Lung (tissue), 12 donors: ENCODE measurements around the gene IFNAR1. TPM values are rescaled to one million over a fixed set of nuclear protein-coding genes. Genes with fewer than 3 reads are reported as not detected.

Experiments
- ATAC-seq: fragments of 200-7000 bp; cut with Tn5 transposase; one replicate; pipeline ENCODE4 v1.9.1; 2020; ENCODE audit warnings: moderate number of reproducible peaks; ENCODE audit not compliant: insufficient read depth, low FRiP score
- DNase-seq, 3 donors: peaks; one replicate each; pipeline ENCODE4 v3.0.0-alpha.2; 2013 to 2017
- H3K27ac ChIP-seq, 2 donors: one replicate each; pipeline ENCODE4 v1.5.1; 2013; ENCODE audit warnings: mild to moderate bottlenecking in 2 of 2, moderate library complexity in 2 of 2, control low read depth in 1 of 2, inconsistent platforms in 1 of 2, low read depth in 1 of 2, low read length in 1 of 2
- H3K27me3 ChIP-seq, 3 donors: one replicate each; pipeline ENCODE4 v1.5.1; 2013; ENCODE audit warnings: low read length in 2 of 3; ENCODE audit not compliant: control insufficient read depth in 3 of 3, insufficient read depth in 3 of 3
- H3K36me3 ChIP-seq, 4 donors: one replicate each; pipeline ENCODE4 v1.5.1; 2013; ENCODE audit warnings: low read length in 4 of 4, mild to moderate bottlenecking in 1 of 4, moderate library complexity in 1 of 4; ENCODE audit not compliant: control insufficient read depth in 4 of 4, insufficient read depth in 4 of 4
- H3K4me1 ChIP-seq, 5 donors: one replicate each; pipeline ENCODE4 v1.5.1; 2013; ENCODE audit warnings: low read length in 5 of 5, mild to moderate bottlenecking in 2 of 5, moderate library complexity in 1 of 5; ENCODE audit not compliant: control insufficient read depth in 5 of 5, insufficient read depth in 5 of 5
- H3K4me3 ChIP-seq: one replicate; pipeline ENCODE4 v1.5.1; 2013; ENCODE audit warnings: mild to moderate bottlenecking, control low read depth, moderate library complexity
- H3K9ac ChIP-seq, 2 donors: one replicate each; pipeline ENCODE4 v1.5.1; 2013; ENCODE audit warnings: low read length in 2 of 2, control low read depth in 1 of 2; ENCODE audit not compliant: insufficient read depth in 1 of 2
- H3K9me3 ChIP-seq, 4 donors: one replicate each; pipeline ENCODE4 v1.5.1; 2013; ENCODE audit warnings: low read length in 3 of 4, mild to moderate bottlenecking in 1 of 4, moderate library complexity in 1 of 4; ENCODE audit not compliant: control insufficient read depth in 4 of 4, insufficient read depth in 3 of 4
- CTCF ChIP-seq: IDR thresholded peaks from 2 replicates; pipeline ENCODE4 v1.5.1; 2012; ENCODE audit warnings: mild to moderate bottlenecking; ENCODE audit errors: control extremely low read depth, extremely low read depth
- WGBS, 2 donors: extraction: QIAGEN DNeasy Blood & Tissue Kit; methylation state at CpG; one replicate each; pipeline ENCODE4 v1.1.7; 2013; 5-methylcytosine and 5-hydroxymethylcytosine counted together
- polyA plus RNA-seq, 2 donors: library from polyadenylated mRNA; stranded (reverse); fragments of 200-250 nt; gene quantifications; one replicate each; pipeline ENCODE4 v1.2.1, GENCODE V29; 2013
- total RNA-seq, 2 donors: library from RNA; depleted of rRNA in 1 of 2; stranded (reverse); fragments of >200 nt in 1 of 2; gene quantifications; one replicate each; pipeline ENCODE4 v1.2.1, GENCODE V29; 2014 to 2021
- donor health status: control.
- donor health status: control.
- donor health status: Bipolar disorder and iron deficiency.
- donor health status: healthy.
- donor health status: DM: yes; HTN: yes; CAD: no.

The IFNAR1 gene
- total and polyA plus RNA-seq, 4 donors = 14.3 to 58.7 (median 51.4) TPM

DNA sequence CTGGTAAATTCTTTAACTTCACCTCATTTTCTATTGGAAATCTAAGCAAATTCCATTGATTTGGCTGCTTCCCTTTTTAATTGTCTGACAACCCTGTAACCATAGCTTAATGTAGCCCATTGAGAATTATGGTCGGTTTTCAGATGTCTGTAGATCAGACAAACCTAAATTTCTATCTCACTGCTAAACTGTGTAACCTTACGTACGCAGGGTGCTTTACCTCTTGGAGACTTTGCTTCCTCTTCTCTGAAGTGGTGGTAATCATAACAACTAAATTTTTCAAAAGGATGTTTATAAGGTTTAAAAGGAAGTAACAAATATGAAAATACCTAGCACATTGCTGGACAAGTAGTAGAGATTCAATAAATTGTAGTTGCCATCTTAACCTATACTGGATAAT is 25.9 kb downstream of the IFNAR1 start:
- Histone ChIP-seq H3K9me3 (no peaks in the 10 kb centered on the region), H3K27ac (no peak overlapping the region), H3K9ac (no peak overlapping the region), H3K4me1 (peaks cover 0 to 3% (median 0%) of the 10 kb centered on the region in 5 donors), H3K36me3 (peaks cover 8 to 21% (median 17%) of the 10 kb centered on the region in 4 donors), H3K4me3 (no peak overlapping the region), H3K27me3 (no peaks in the 10 kb centered on the region)
- ATAC-seq = no peak
- TF ChIP-seq CTCF = no peak
- DNase-seq = no peak
- 85 to 87% methylated on average over 3 of the region's 3 CpGs for WGBS, 2 donors

DNA sequence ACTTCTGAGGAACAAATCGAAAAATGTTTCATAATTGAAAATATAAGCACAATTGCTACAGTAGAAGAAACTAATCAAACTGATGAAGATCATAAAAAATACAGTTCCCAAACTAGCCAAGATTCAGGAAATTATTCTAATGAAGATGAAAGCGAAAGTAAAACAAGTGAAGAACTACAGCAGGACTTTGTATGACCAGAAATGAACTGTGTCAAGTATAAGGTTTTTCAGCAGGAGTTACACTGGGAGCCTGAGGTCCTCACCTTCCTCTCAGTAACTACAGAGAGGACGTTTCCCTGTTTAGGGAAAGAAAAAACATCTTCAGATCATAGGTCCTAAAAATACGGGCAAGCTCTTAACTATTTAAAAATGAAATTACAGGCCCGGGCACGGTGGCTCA is 30.6 kb downstream of the IFNAR1 start:
- DNase-seq (no peak), ATAC-seq (no peak)
- no peak overlapping the region for H3K4me3 ChIP-seq
- WGBS, 2 donors = 79 to 84% methylated on average over 6 of the region's 6 CpGs
- H3K36me3 ChIP-seq = peaks cover 13 to 21% (median 18%) of the 10 kb centered on the region in 4 donors
- TF ChIP-seq CTCF = no peak
- H3K9me3 ChIP-seq = no peaks in the 10 kb centered on the region
- no peak overlapping the region for H3K9ac ChIP-seq
- no peaks in the 10 kb centered on the region for H3K27me3 ChIP-seq
- H3K4me1 ChIP-seq = peaks cover 0 to 3% (median 0%) of the 10 kb centered on the region in 5 donors
- no peak overlapping the region for H3K27ac ChIP-seq

- Histone ChIP-seq H3K36me3 (peaks cover 12 to 20% (median 18%) of the 10 kb centered on the region in 4 donors), H3K27me3 (no peaks in the 10 kb centered on the region), H3K27ac (no peak overlapping the region), H3K9ac (no peak overlapping the region), H3K9me3 (no peaks in the 10 kb centered on the region), H3K4me1 (peaks cover 0 to 3% (median 0%) of the 10 kb centered on the region in 5 donors), H3K4me3 (no peak overlapping the region)
- no peak for TF ChIP-seq CTCF
- ATAC-seq = no peak
- no peak for DNase-seq
- 93 to 96% methylated on average over 11 of the region's 11 CpGs for WGBS, 2 donors
Observed at GRCh38 chr21:33355996-33356395, 31.2 kb downstream of the IFNAR1 start.

DNA sequence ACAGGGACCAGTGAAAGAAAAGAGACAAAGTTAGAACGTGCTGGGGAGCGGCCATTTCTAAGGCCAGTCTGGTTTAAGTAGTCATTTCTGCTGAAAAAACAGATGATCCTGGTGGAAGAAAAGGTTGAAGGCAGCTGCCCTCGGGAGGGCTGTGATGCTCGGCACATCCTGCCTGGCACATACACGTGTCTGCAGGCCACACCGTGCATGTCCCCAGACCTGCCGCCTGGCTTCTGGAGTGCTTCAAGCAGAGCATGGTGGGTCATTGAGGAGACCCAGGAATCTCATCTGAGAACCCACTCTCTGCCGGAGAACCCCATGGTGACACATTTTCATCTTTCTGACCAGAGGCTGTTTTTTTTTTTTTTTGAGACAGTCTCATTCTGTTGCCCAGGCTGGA is 32.4 kb downstream of the IFNAR1 start:
- peaks cover 0 to 6% (median 0%) of the 10 kb centered on the region in 5 donors for H3K4me1 ChIP-seq
- no peak for DNase-seq
- 92 to 97% methylated on average over 8 of the region's 8 CpGs for WGBS, 2 donors

More for the DNA sequence above, 32.4 kb downstream of the IFNAR1 start:
- Histone ChIP-seq H3K36me3 (peaks cover 11 to 17% (median 15%) of the 10 kb centered on the region in 4 donors), H3K9ac (no peak overlapping the region), H3K9me3 (no peaks in the 10 kb centered on the region), H3K27me3 (no peaks in the 10 kb centered on the region), H3K27ac (no peak overlapping the region), H3K4me3 (no peak overlapping the region)
- ATAC-seq = no peak
- TF ChIP-seq CTCF = no peak
